Adrenal gland (tissue), 5 donors: ENCODE data around the gene ZBTB7B.

ENCODE experiments used
- POLR2A ChIP-seq, 2 donors: fragments of 450-650 bp; IDR thresholded peaks; one replicate each; pipeline ENCODE4 v1.6.1; 2017; ENCODE audit warnings: antibody characterized with exemption in 2 of 2, mild to moderate bottlenecking in 2 of 2, moderate library complexity in 1 of 2
- TF ChIP-seq, protein P1 (sequence below), 6 experiments: fragments of 450-650 bp in 4 of 6; fragments of 200-600 bp in 2 of 6; sonication (generic) in 1 of 6; IDR thresholded peaks; 1 replicate in 5 of 6; 2 replicates in 1 of 6; pipeline versions ENCODE4 v1.5.1 to v1.8.0; 2016 to 2021; ENCODE audit warnings: antibody characterized with exemption in 6 of 6, mild to moderate bottlenecking in 2 of 6, moderate library complexity in 1 of 6
- donor health status: DM: no; HTN: no; CAD: no.

DNA sequence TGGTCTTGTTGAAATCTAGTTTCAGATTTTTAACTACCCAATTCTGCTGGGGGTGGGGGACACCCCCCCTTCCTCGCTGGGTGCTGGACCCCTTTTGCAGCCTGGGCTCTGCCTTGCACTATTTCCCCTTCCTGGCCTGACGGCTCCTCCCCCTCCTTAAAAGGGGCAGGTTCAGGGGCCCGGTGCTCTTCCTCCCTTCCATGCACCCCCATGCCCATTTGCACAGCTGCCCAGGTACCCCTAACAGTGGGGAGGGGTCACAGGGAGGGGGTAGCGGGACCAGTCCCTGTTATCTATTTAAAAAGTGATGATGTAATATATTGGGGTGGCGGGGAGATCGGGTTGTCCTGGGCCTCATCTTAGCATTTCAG lies 15.3 kb downstream of the ZBTB7B start:
- no peak for TF ChIP-seq POLR2A (IDR thresholded peaks at IDR 0.05)
- TF ChIP-seq, protein P1, sequence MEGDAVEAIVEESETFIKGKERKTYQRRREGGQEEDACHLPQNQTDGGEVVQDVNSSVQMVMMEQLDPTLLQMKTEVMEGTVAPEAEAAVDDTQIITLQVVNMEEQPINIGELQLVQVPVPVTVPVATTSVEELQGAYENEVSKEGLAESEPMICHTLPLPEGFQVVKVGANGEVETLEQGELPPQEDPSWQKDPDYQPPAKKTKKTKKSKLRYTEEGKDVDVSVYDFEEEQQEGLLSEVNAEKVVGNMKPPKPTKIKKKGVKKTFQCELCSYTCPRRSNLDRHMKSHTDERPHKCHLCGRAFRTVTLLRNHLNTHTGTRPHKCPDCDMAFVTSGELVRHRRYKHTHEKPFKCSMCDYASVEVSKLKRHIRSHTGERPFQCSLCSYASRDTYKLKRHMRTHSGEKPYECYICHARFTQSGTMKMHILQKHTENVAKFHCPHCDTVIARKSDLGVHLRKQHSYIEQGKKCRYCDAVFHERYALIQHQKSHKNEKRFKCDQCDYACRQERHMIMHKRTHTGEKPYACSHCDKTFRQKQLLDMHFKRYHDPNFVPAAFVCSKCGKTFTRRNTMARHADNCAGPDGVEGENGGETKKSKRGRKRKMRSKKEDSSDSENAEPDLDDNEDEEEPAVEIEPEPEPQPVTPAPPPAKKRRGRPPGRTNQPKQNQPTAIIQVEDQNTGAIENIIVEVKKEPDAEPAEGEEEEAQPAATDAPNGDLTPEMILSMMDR (IDR thresholded peaks at IDR 0.05) = no peak
